ENCODE data around the gene SPATA19.

Gene SPATA19

DNA sequence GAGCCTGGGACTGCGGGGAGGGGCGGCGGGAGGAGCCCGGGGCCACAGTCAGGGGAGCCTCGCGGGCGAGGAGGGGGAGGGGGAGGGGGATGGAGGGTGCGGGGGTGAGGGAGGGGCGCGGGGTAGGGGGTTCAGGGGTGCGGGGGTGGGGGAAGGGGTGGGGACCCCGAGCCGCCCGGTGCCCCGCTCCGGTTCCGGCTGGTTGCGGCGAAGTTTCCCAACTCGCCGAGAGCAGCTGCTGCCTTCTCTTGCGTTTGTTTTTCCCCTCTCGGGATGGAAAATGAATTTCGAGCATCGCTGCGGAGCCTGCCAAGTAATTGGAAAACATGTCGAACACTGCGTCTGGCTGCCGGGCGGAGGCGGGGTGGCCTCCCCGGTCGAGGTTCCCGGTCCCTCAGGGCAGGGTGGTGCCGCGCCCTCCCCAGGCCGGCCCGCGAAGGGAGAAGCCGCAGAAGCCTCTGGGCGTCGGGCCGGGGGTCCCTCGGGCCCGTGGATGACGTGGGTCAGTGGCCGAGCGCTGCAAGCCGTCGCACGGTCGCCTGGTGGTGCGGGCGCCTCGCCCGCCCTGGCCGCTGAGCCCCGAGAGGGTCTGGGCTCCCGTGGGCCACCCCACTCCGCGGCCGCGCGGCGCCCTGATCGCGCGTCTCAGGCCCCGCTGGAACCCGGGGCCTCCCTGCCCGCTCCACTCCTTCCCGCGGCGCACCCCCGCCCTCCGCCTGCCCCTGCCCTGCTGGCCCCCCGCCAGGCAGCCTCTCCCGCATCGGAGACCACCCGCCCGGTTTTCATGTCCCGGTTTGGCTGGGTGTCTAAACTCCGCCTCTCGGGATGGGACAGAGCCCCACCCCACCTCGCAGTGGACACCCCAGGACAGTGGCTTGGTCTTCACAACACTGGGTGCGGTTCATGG, 12.1 kb downstream of the SPATA19 start:
- CTCF ChIA-PET: interaction anchor here (0.5 to 4.8 kb wide), 4 partner anchors 9 to 754 kb away, joined by 3 to 79 read pairs (median 6); no protein-coding TSS in a partner anchor

DNA sequence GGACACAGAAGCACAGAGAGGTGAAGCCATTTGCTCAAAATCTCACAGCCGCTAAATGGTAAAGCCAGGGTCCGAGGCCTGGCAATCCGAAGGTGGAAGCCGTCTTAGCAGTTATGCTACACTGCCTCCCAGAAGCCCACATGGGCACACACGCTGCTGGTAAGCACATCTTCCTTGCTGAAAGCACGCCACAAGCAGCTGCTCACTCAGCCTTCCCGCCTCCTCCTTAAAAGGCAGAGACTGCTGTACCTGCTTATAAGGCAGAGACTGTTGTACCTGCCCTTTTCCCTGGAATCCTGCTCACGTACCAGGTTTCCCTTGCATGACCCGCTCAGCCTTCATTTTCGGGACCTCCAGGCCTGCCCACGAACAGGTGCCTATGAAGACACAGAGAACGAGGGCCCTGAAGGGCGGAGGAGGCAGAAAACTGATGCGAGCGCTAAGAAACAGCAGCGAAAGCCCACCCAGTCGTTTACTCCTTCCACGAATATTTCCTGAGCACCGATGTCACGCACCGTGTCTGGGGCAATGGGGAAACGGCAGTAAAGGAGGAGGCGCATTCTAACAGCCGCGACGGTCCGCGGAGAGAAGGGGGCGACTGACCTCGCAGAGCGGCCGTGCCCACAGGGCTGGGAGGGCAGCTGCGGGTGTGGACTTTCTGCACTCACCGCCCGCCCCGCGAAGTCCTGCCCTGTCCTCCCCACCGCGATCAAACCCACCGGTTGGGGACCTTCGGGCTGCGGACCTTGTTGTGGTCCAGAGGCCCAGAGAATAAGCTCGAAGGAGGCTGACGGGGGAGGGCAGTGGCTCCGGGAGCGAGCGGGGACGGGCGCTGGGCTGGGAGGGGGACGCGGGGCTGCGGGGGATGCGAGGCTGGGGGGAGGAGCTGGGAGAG, 13.0 kb downstream of the SPATA19 start:
- CTCF ChIA-PET: interaction anchor here (0.7 to 2.3 kb wide), 4 partner anchors 335 to 754 kb away, joined by 3 to 11 read pairs (median 5); no protein-coding TSS in a partner anchor
- H3K36me3 ChIP-seq (ENCODE audit: control insufficient read depth in 2 of 2, insufficient read depth in 1 of 2, low read length in 2 of 2): no peaks in the 10 kb centered on the region
- H3K27ac ChIP-seq (ENCODE audit: extremely low read depth, low read depth, low read length): no peak overlapping the region
- no peaks in the 10 kb centered on the region for H3K4me1 ChIP-seq (ENCODE audit: control insufficient read depth, insufficient read depth, low read length)
- H3K4me3 ChIP-seq (ENCODE audit: low read depth, low read length): no peak overlapping the region
- POLR2A ChIA-PET: no interaction called here
- H3K9me3 ChIP-seq (ENCODE audit: control insufficient read depth, insufficient read depth, low read depth, low read length): no peaks in the 10 kb centered on the region
- TF ChIP-seq ZSCAN23 (tag by site-specific recombination; IDR thresholded peaks at IDR 0.05) (no peak), ZNF544 (tag by site-specific recombination; IDR thresholded peaks at IDR 0.05) (no peak), ZNF211 (tag by site-specific recombination; IDR thresholded peaks at IDR 0.05; ENCODE audit: low read depth) (no peak), OVOL3 (tag by site-specific recombination; IDR thresholded peaks at IDR 0.05) (no peak), ZBTB8A (tag by site-specific recombination; IDR thresholded peaks at IDR 0.05) (no peak), ZNF585B (tag by site-specific recombination; IDR thresholded peaks at IDR 0.05) (no peak), ZBTB20 (tag by site-specific recombination; IDR thresholded peaks at IDR 0.05) (no peak), KLF8 (tag by site-specific recombination; IDR thresholded peaks at IDR 0.05) (no peak), YY1 (tag by site-specific recombination; IDR thresholded peaks at IDR 0.05) (no peak), ZNF624 (tag by site-specific recombination; IDR thresholded peaks at IDR 0.05) (no peak), SCRT2 (tag by site-specific recombination; IDR thresholded peaks at IDR 0.05) (no peak), ZNF175 (tag by site-specific recombination; IDR thresholded peaks at IDR 0.05) (no peak), ZNF610 (tag by site-specific recombination; IDR thresholded peaks at IDR 0.05; ENCODE audit: borderline replicate concordance) (no peak), YY2 (tag by site-specific recombination; IDR thresholded peaks at IDR 0.05) (no peak), ZNF837 (tag by site-specific recombination; IDR thresholded peaks at IDR 0.05) (no peak)
- TF ChIP-seq, protein P1, sequence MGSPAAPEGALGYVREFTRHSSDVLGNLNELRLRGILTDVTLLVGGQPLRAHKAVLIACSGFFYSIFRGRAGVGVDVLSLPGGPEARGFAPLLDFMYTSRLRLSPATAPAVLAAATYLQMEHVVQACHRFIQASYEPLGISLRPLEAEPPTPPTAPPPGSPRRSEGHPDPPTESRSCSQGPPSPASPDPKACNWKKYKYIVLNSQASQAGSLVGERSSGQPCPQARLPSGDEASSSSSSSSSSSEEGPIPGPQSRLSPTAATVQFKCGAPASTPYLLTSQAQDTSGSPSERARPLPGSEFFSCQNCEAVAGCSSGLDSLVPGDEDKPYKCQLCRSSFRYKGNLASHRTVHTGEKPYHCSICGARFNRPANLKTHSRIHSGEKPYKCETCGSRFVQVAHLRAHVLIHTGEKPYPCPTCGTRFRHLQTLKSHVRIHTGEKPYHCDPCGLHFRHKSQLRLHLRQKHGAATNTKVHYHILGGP (tag by site-specific recombination; IDR thresholded peaks at IDR 0.05): no peak
- TF ChIP-seq, protein P2, sequence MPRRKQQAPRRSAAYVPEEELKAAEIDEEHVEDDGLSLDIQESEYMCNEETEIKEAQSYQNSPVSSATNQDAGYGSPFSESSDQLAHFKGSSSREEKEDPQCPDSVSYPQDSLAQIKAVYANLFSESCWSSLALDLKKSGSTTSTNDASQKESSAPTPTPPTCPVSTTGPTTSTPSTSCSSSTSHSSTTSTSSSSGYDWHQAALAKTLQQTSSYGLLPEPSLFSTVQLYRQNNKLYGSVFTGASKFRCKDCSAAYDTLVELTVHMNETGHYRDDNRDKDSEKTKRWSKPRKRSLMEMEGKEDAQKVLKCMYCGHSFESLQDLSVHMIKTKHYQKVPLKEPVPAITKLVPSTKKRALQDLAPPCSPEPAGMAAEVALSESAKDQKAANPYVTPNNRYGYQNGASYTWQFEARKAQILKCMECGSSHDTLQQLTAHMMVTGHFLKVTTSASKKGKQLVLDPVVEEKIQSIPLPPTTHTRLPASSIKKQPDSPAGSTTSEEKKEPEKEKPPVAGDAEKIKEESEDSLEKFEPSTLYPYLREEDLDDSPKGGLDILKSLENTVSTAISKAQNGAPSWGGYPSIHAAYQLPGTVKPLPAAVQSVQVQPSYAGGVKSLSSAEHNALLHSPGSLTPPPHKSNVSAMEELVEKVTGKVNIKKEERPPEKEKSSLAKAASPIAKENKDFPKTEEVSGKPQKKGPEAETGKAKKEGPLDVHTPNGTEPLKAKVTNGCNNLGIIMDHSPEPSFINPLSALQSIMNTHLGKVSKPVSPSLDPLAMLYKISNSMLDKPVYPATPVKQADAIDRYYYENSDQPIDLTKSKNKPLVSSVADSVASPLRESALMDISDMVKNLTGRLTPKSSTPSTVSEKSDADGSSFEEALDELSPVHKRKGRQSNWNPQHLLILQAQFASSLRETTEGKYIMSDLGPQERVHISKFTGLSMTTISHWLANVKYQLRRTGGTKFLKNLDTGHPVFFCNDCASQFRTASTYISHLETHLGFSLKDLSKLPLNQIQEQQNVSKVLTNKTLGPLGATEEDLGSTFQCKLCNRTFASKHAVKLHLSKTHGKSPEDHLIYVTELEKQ (tag by site-specific recombination; IDR thresholded peaks at IDR 0.05; ENCODE audit: borderline replicate concordance): no peak

More for the DNA sequence above, 12.1 kb downstream of the SPATA19 start:
- Histone ChIP-seq H3K36me3 (ENCODE audit: control insufficient read depth in 2 of 2, insufficient read depth in 1 of 2, low read length in 2 of 2) (no peaks in the 10 kb centered on the region), H3K4me3 (ENCODE audit: low read depth, low read length) (no peak overlapping the region), H3K27ac (ENCODE audit: extremely low read depth, low read depth, low read length) (no peak overlapping the region), H3K4me1 (ENCODE audit: control insufficient read depth, insufficient read depth, low read length) (no peaks in the 10 kb centered on the region), H3K9me3 (ENCODE audit: control insufficient read depth, insufficient read depth, low read depth, low read length) (no peaks in the 10 kb centered on the region)
- TF ChIP-seq ZNF423 (tag by site-specific recombination; IDR thresholded peaks at IDR 0.05): no peak
- TF ChIP-seq ZNF561 (tag by site-specific recombination; IDR thresholded peaks at IDR 0.05; ENCODE audit: borderline replicate concordance): no peak
- TF ChIP-seq ZNF274 (IDR thresholded peaks at IDR 0.05; ENCODE audit: low read length): no peak
- no peak for TF ChIP-seq ZNF274 (tag by site-specific recombination; IDR thresholded peaks at IDR 0.05; ENCODE audit: borderline replicate concordance)
- no peak for TF ChIP-seq YY1 (tag by site-specific recombination; IDR thresholded peaks at IDR 0.05)
- TF ChIP-seq ZNF426 (tag by site-specific recombination; IDR thresholded peaks at IDR 0.05): no peak
- TF ChIP-seq ZNF777 (tag by site-specific recombination; IDR thresholded peaks at IDR 0.05; ENCODE audit: borderline replicate concordance): no peak
- POLR2A ChIA-PET: no interaction called here

Measured in HEK293 (cell line).